NT2/D1 (cell line): ENCODE measurements around the gene LMBR1L.
A peak's percentile ranks its signal among the peaks of the same experiment; 100 is the strongest.

Source experiments
- DNase-seq: peaks from one replicate; pipeline ENCODE4 v3.0.0-alpha.2; 2011; ENCODE audit warnings: low read depth, low spot score
- H3K27me3 ChIP-seq: 2 replicates; pipeline ENCODE4 v1.6.0; 2011; ENCODE audit warnings: mild to moderate bottlenecking; ENCODE audit not compliant: insufficient read length, insufficient read depth
- H3K36me3 ChIP-seq: 2 replicates; pipeline ENCODE4 v1.6.1; 2011; ENCODE audit warnings: mild to moderate bottlenecking, low read length, mixed read lengths; ENCODE audit not compliant: insufficient read depth, insufficient read length
- H3K4me1 ChIP-seq: 2 replicates; pipeline ENCODE4 v1.5.1; 2011; ENCODE audit not compliant: insufficient read depth, insufficient read length
- H3K4me3 ChIP-seq: 2 replicates; pipeline ENCODE4 v1.5.1; 2011; ENCODE audit warnings: low read depth; ENCODE audit not compliant: insufficient read length
- H3K9ac ChIP-seq: 2 replicates; pipeline ENCODE4 v1.6.0; 2011; ENCODE audit warnings: low read depth; ENCODE audit not compliant: insufficient read length
- H3K9me3 ChIP-seq: 2 replicates; pipeline ENCODE4 v1.5.1; 2011; ENCODE audit warnings: mild to moderate bottlenecking, low read length; ENCODE audit not compliant: insufficient read depth
- SUZ12 ChIP-seq: IDR thresholded peaks from 2 replicates; pipeline ENCODE4 v1.6.1; 2011; ENCODE audit not compliant: insufficient read length, insufficient read depth; ENCODE audit errors: extremely low read depth
- YY1 ChIP-seq: IDR thresholded peaks from 2 replicates; pipeline ENCODE4 v1.6.1; 2011; ENCODE audit not compliant: insufficient read length, insufficient read depth
- ZNF274 ChIP-seq: IDR thresholded peaks from 2 replicates; pipeline ENCODE4 v1.6.1; 2011; ENCODE audit warnings: mild to moderate bottlenecking, low read depth, low read length

The LMBR1L gene

DNA sequence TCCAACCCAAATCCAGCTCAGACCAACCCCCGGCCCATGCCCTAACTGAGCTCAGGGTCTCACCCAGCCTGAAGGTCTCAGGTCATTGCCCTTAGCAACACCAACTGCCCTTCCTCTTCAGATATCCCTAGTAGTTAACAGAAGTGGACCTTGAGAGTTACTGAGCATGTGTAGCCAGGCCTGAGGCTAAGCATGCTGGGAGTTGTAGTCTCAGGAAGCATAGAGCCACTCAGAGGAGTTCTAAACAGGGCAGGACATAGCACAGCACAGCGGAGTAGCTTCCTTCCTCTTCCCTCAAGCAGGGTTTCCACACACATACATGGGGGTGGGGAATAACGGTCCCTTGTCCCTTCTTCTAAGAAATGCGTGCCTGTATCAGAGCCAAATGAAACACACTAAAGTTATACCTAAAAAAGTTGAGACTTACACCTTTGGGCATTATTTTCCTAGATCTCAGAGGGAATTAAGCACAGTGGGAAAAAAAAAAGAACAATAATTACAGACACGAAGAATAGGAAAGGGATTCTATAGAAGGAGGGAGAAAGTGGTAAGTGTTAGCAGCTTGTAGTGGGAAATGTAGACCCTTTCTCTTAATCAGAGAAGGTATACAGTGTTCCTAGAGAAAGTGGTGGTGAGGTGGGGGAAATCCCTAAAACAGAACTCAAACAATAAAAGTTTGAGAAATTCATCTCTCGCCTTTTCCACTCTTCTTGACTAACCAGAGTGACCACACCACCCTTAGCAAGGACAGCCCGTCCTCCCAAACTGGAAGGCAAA, 54.5 kb downstream of the LMBR1L start:
- Histone ChIP-seq H3K27me3 (no peaks in the 10 kb centered on the region), H3K4me1 (peaks cover 14% of the 10 kb centered on the region), H3K9ac (no peak overlapping the region), H3K36me3 (peaks cover 67% of the 10 kb centered on the region), H3K4me3 (no peak overlapping the region), H3K9me3 (no peaks in the 10 kb centered on the region)
- DNase-seq = peak; percentile 35
- no peak for TF ChIP-seq YY1
- no peak for TF ChIP-seq SUZ12
- no peak for TF ChIP-seq ZNF274

DNA sequence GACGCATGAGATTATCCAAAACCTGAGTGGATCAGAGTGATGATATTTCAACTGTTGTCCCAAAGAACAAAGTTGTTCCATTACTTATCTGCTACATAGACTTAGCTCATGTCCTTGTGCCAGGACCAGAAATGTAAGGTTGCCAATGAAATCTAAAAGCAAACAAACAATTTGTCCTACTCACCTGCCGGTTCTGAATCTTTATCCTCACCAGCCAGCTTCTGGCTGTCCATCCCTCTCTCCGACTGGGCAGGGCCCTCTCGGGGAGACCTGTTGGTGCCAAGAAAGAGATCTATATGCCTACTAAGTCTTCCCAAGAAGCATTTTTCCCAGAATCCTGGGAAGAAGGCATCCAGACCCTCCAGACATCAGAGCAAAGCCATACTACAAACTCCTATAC, 55.6 kb downstream of the LMBR1L start:
- Histone ChIP-seq H3K4me3 (no peak overlapping the region), H3K36me3 (peaks cover 78% of the 10 kb centered on the region), H3K27me3 (no peaks in the 10 kb centered on the region), H3K9me3 (no peaks in the 10 kb centered on the region), H3K9ac (no peak overlapping the region), H3K4me1 (peaks cover 14% of the 10 kb centered on the region)
- TF ChIP-seq SUZ12 = no peak
- no peak for TF ChIP-seq ZNF274
- TF ChIP-seq YY1 = no peak
- DNase-seq = no peak

- Histone ChIP-seq H3K36me3 (peaks cover 84% of the 10 kb centered on the region), H3K4me3 (no peak overlapping the region), H3K9ac (no peak overlapping the region), H3K9me3 (no peaks in the 10 kb centered on the region), H3K27me3 (no peaks in the 10 kb centered on the region), H3K4me1 (peaks cover 14% of the 10 kb centered on the region)
- TF ChIP-seq ZNF274 (no peak), SUZ12 (no peak), YY1 (no peak)
- DNase-seq = no peak
Observed at GRCh38 chr12:49054524-49054923, 56.1 kb downstream of the LMBR1L start.

- H3K4me1 ChIP-seq = peaks cover 14% of the 10 kb centered on the region
- no peak for DNase-seq
- no peak overlapping the region for H3K9ac ChIP-seq
- TF ChIP-seq ZNF274 (no peak), YY1 (no peak), SUZ12 (no peak)
- H3K36me3 ChIP-seq = peaks cover 86% of the 10 kb centered on the region
- H3K27me3 ChIP-seq = no peaks in the 10 kb centered on the region
- H3K9me3 ChIP-seq = no peaks in the 10 kb centered on the region
- H3K4me3 ChIP-seq = no peak overlapping the region
Observed at GRCh38 chr12:49054096-49054495, 56.6 kb downstream of the LMBR1L start.

- Histone ChIP-seq H3K9me3 (no peaks in the 10 kb centered on the region), H3K27me3 (no peaks in the 10 kb centered on the region), H3K36me3 (peaks cover 89% of the 10 kb centered on the region), H3K4me3 (no peak overlapping the region), H3K4me1 (peaks cover 3% of the 10 kb centered on the region), H3K9ac (no peak overlapping the region)
- TF ChIP-seq ZNF274 = no peak
- TF ChIP-seq SUZ12 = no peak
- TF ChIP-seq YY1 = no peak
- DNase-seq = no peak
Observed at GRCh38 chr12:49052451-49053208, 58.0 kb downstream of the LMBR1L start.

DNA sequence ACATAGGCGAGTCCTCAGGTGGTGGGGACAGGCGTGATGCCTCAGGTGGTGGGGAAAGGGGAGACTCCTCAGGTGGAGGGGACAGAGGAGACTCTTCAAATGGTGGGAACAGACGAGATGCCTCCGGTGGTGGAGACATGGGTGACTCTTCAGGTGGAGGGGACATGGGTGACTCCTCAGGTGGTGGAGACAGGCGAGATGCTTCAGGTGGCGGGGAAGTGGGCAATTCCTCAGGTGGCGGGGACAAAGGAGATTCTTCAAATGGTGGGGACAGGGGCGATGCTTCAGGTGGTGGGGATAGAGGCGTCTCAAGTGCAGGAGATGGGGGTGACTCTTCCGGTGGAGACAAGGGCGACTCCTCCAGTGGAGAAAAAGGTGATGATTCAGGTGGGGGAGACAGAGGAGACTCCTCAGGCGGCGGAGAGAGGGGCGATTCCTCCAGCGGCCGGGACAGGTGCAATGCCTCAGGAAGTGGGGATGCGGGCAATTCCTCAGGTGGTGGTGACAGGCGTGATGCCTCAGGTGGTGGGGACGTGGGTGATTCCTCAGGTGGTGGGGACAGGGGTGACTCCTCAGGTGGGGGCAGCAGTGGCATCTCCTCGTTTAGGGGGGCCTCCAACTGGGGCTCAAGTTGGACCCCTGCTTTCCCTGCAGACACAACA, 58.7 kb downstream of the LMBR1L start:
- peaks cover 90% of the 10 kb centered on the region for H3K36me3 ChIP-seq
- H3K9ac ChIP-seq = no peak overlapping the region
- no peaks in the 10 kb centered on the region for H3K4me1 ChIP-seq
- no peak overlapping the region for H3K4me3 ChIP-seq
- DNase-seq = no peak
- H3K27me3 ChIP-seq = no peaks in the 10 kb centered on the region
- H3K9me3 ChIP-seq = no peaks in the 10 kb centered on the region
- TF ChIP-seq YY1 (no peak), ZNF274 (no peak), SUZ12 (no peak)

DNA sequence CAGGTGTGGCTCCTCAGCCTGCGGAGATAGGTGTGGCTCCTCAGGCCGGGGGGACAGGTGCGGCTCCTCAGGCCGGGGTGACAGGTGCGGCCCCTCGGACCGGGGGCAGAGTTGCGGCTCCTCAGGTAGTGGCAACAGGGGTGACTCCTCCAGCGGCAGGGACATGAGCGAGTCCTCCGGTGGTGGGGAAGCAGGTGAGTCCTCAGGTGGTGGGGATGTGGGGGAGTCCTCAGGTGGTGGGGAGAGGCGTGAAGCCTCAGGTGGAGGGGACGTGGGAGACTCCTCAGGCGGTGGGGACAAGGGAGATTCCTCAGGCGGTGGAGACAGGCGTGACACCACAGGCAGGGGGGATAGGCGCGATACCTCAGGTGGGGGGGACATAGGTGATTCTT, 59.3 kb downstream of the LMBR1L start:
- no peak for DNase-seq
- Histone ChIP-seq H3K9ac (no peak overlapping the region), H3K9me3 (no peaks in the 10 kb centered on the region), H3K4me3 (no peak overlapping the region), H3K27me3 (no peaks in the 10 kb centered on the region), H3K36me3 (peaks cover 92% of the 10 kb centered on the region), H3K4me1 (no peaks in the 10 kb centered on the region)
- TF ChIP-seq SUZ12 = no peak
- no peak for TF ChIP-seq ZNF274
- no peak for TF ChIP-seq YY1
